Posterior cingulate gyrus (tissue), 11 donors: ENCODE measurements around the gene KIFBP.
"Not testable (repeated sequence)": the region's sequence is repeated elsewhere in the genome, so short reads cannot be mapped to it uniquely, and the experiment has no call there.

ENCODE experiments used
- DNase-seq, 10 donors: peaks; one replicate each; pipeline versions ENCODE4 v3.0.0 to v3.0.0-alpha.2; 2020 to 2021; ENCODE audit warnings: mixed read lengths in 3 of 10
- intact Hi-C: fragments of 100-400 bp; cut with DNase I; formaldehyde crosslinking; loops from one replicate; pipeline ENCODE4 v1.15.1; 2023

KIFBP gene

GRCh38 chr10:68992636-68993440 lies 4.2 kb downstream of the KIFBP start:
- intact Hi-C loops: no loop called here
- no peak for DNase-seq

DNA sequence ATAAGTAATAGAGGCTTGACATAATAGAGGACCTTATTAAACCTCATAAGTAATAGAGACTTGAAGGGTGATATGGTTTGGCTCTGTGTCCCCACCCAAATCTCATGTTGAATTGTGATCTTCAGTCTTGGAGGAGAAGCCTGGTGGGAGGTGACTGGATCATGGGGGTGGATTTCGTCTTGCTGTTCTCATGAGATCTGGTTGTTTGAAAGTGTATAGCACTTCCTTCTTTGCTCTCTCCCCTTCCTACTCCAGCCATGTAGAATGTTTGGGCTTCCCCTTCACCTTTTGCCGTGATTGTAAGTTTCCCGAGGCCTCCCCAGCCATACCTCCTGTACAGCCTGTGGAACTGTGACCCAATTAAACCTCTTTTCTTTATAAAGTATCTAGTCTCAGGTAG lies 8.6 kb downstream of the KIFBP start:
- intact Hi-C loops: no loop called here
- no peak for DNase-seq

DNA sequence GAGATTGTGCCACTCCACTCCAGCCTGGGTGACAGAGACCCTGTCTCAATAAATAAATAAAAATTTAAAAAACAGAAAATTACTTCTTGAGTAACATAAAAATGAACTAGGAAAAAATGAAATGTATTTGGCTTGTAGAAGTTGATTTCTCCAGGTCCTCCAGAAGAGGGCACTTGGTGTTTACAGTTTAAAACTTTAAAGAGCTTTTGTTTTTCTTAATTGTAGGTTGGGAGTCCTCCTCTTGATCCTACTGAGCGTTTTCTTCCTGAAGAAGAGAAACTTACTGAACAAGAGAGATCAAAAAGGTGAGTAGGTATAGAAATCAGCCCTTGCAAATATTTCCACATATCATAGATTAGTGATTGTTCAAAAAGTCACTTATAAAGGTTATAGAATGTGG lies 16.2 kb downstream of the KIFBP start:
- intact Hi-C loops: loop anchor here (2.0 kb wide), 1 partner anchor 88 kb away; no protein-coding TSS in a partner anchor
- no peak for DNase-seq

GRCh38 chr10:69005704-69006485 lies 17.3 kb downstream of the KIFBP start:
- DNase-seq: no peak
- intact Hi-C loops: loop anchor here (2.0 kb wide), 1 partner anchor 87 kb away; no protein-coding TSS in a partner anchor

GRCh38 chr10:69007260-69007659 lies 18.7 kb downstream of the KIFBP start:
- intact Hi-C loops: no loop called here
- no peak for DNase-seq

DNA sequence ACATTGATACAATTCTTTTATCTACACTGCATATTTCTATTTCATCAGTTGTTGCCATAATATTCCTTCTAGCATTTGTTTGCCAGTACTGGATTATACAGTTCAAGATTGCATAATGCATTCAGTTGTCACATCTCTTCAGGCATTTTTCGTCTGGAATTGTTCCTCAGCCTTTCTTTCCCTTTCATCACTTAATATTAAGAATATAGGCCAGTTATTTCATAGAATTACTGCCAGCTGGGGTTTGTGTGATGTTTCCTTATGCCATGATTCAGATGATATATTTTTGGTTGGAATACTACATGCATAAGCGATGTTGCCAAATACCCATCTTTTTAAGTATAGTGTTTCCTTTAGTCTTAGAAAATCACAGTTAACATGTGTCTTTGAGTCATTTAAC lies 20.8 kb downstream of the KIFBP start:
- intact Hi-C loops: no loop called here
- DNase-seq: no peak

GRCh38 chr10:69010151-69010640 lies 21.6 kb downstream of the KIFBP start:
- no peak for DNase-seq
- intact Hi-C loops: no loop called here

GRCh38 chr10:69012778-69013177 lies 24.2 kb downstream of the KIFBP start:
- DNase-seq, intact Hi-C loops: not testable (repeated sequence)

- intact Hi-C loops: no loop called here
- DNase-seq: no peak
Observed at GRCh38 chr10:69014171-69014570, 25.6 kb downstream of the KIFBP start.

GRCh38 chr10:69018613-69019012 lies 30.0 kb downstream of the KIFBP start:
- intact Hi-C loops: no loop called here
- no peak for DNase-seq

DNA sequence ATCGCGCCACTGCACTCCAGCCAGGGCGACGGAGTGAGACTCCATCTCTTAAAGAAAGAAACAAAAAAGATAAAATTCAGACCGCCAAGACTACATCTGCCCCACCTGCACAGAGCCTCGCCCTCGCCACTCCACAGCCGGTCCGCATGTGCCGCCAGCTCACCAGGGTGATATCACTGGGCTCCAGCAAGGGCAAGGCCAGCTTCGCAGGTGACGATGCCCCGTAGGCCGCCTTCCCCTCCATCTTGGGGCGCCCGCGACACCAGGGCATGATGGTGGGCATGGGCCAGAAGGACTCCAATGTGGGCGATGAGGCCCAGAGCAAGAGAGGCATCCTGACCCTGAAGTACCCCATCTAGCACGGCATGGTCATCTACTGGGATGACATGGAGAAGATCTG lies 34.0 kb downstream of the KIFBP start:
- intact Hi-C loops: no loop called here
- DNase-seq: no peak

DNA sequence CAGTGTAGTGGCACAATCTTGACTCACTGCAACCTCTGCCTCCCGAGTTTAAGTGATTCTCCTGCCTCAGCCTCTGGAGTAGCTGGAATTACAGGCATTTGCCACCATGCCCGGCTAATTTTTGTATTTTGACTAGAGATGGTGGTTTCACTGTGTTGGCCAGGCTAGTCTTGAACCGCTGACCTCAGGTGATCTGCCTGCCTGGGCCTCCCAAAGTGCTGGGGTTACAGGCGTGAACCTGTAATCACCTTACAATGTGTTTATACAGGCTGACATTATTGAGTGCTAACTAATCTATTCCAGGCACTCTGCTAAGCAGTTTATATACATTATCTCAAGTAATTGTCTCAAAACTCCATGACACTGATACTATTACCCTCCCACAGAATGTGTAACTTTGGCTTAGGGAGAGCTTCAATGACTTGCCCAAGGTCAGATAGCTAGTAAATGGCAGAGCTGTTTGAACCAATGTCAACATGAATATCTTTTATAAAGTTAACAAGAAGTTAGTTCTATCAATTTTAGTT lies 36.8 kb downstream of the KIFBP start:
- DNase-seq: no peak
- intact Hi-C loops: no loop called here

DNA sequence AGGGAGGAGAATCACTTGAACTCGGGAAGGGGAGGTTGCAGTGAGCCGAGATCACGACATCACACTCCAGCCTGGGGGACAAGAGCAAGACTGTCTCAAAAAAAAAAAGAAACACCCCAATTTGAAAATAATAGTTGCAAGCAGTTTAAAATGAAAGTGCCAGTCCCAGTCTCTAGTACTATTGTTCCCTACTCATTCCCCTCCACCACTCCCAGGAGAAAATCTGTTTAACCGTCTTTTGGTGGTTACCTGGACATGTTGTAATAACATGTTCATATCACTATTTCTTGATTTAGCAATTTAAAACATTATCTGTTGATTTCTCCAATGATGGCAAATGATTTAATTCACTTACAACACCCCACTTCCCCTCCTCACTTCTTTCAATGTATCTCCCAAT lies 44.7 kb downstream of the KIFBP start:
- no peak for DNase-seq
- intact Hi-C loops: no loop called here

GRCh38 chr10:69037489-69037888 lies 48.9 kb downstream of the KIFBP start:
- DNase-seq: no peak
- intact Hi-C loops: no loop called here

DNA sequence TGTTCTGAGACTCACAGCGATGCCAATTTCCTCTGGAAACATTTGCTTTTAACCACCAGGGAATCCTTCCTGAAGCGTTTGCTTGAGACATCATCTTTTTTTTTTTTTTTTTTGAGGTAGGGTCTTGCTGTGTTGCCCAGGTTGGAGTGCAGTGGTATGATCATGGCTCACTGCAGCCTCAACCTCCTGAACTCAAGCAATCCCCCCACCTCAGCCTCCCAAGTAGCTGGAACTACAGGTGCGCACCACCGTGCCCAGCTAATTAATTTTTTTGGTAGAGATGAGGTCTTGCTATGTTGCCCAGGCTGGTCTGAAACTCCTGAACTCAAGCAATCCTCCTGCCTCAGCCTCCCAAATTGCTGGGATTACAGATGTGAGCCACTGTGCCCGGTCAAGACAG lies 52.3 kb downstream of the KIFBP start:
- intact Hi-C loops, DNase-seq: not testable (repeated sequence)

DNA sequence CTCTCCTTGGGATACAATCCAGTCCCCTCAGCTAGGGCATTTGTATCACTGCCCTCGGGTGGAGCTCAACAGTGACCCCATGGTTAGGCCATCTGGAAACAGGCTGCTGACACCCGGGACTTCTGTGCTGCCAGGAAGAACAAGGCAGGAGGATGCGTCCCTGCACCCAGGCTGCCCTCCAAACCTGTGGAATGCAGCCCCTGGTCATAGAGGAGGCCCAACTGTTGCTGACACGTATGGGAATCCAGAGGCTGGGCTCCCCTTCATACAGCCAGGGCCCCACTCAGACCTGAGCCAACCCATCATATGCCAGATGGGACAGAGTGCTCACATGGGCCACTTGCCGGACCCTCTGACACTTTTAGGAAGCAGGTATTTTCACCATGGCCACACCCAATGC lies 53.8 kb downstream of the KIFBP start:
- no peak for DNase-seq
- intact Hi-C loops: no loop called here

GRCh38 chr10:69042838-69043237 lies 54.2 kb downstream of the KIFBP start:
- DNase-seq: no peak
- intact Hi-C loops: no loop called here

DNA sequence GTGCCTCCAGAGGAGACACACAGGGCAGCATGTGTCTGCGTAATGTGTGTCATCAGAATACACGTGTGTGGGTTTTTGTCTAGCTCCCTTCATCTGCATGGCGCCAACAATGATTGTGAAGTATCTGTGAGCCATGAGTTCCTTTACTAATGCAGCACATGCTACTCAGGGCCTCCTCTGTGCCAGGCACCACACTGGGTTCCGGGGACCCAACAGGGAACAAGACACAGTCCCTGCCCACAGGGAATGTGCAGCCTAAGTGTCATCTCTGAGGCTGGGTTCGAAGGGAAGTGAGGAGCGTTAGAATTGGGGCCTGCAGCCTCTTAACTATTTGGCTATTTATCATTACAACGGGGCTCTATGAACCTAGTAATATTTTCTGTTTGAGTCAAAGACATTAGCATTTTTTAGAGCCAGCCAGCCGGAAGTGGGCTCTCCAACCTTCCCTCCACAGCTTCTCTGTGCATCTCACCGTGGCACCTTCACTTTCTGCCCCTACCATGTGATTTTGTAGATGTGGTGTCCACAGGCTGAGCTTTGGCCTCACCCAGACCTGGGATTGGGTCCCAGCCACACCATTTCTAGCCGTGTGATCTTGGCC lies 55.4 kb downstream of the KIFBP start:
- no peak for DNase-seq
- intact Hi-C loops: no loop called here

- intact Hi-C loops: no loop called here
- no peak for DNase-seq
Observed at GRCh38 chr10:69044546-69044945, 55.9 kb downstream of the KIFBP start.

DNA sequence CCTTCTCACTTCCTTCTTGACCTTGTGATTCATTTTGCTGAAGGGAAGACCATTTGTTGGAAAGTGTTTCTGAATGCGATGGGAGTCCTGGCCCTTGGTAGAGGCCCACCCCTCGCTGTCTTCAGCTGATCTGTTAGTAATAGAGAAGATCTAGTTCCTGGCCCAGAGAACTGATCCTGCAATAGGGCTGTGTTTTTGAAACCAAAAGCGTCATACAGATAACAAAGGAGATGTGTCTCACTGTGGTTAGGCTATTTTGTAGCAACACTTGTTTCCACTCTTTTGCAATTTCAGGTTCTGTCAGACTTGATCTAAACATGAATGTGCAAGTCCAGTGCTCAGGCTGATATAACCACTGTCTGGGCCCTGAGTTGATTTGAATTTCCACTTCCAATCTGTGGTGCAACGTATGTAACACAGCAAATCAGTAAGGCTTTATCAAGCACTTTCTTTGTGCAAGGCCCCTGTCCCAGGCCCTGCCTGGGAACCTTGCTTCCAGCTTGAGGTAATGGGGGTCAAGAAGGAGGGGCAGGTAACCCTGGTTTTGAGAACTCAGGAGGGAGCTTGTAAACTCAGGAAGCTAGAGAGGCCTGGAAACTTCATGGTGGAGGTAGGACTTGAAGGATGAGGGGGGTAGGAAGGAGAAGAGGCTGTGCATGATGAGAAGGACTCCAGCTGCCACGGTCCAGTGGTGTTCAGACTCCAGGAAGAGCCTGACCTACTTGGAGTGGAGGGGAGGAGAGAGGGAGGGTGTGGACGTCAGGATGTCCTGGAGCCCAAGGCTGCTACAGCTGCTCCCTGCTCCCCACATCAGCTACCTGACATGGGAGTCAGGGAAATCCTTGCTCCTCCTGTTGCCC lies 57.1 kb downstream of the KIFBP start:
- intact Hi-C loops: no loop called here
- DNase-seq: peak in 1 of 10 donors; percentile 28
